ENCODE data around the gene KCNN1. TPM values are rescaled to one million over a fixed set of nuclear protein-coding genes. Genes with fewer than 3 reads are reported as not detected.

KCNN1 gene
- total and polyA plus RNA-seq, 12 donors = 0.16 to 2.5 (median 0.62) TPM; not detected in 2

DNA sequence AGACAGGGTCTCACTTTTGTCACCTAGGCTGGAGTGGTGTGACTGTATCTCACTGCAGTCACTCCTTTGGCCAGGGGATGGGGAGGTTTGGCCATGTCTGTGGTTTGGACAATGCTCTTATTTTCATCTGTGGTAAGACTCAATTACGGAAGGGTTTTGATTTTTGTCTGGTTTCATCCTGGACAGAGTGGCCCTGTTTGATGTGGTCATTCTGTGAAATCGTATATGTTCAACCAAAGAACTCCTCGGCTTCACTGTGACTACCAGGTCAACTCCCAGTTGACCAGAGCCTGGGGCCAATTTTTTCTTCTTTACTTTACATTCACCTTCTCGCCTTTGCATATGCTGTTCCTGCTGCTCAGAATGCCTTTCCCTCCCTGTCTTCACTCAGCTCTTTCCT lies 40.9 kb upstream of the KCNN1 start:
- Histone ChIP-seq H3K4me1 (replicated peaks in 1 of 2) (no peaks in the 10 kb centered on the region), H3K36me3 (replicated peaks in 1 of 2) (no peaks in the 10 kb centered on the region), H3K9me3 (replicated peaks in 1 of 3) (no peaks in the 10 kb centered on the region), H3K4me3 (no peak overlapping the region), H3K27ac (no peak overlapping the region), H3K27me3 (no peaks in the 10 kb centered on the region)
- DNase-seq = no peak
- intact Hi-C loops (cut with DNase I) = no loop called here
- 65 to 76% (median 67%) methylated on average over 4 of the region's 4 CpGs for WGBS, 4 donors
- no peak for TF ChIP-seq POLR2A (IDR thresholded peaks at IDR 0.05)
- TF ChIP-seq, protein P1, sequence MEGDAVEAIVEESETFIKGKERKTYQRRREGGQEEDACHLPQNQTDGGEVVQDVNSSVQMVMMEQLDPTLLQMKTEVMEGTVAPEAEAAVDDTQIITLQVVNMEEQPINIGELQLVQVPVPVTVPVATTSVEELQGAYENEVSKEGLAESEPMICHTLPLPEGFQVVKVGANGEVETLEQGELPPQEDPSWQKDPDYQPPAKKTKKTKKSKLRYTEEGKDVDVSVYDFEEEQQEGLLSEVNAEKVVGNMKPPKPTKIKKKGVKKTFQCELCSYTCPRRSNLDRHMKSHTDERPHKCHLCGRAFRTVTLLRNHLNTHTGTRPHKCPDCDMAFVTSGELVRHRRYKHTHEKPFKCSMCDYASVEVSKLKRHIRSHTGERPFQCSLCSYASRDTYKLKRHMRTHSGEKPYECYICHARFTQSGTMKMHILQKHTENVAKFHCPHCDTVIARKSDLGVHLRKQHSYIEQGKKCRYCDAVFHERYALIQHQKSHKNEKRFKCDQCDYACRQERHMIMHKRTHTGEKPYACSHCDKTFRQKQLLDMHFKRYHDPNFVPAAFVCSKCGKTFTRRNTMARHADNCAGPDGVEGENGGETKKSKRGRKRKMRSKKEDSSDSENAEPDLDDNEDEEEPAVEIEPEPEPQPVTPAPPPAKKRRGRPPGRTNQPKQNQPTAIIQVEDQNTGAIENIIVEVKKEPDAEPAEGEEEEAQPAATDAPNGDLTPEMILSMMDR (IDR thresholded peaks at IDR 0.05) = no peak

DNA sequence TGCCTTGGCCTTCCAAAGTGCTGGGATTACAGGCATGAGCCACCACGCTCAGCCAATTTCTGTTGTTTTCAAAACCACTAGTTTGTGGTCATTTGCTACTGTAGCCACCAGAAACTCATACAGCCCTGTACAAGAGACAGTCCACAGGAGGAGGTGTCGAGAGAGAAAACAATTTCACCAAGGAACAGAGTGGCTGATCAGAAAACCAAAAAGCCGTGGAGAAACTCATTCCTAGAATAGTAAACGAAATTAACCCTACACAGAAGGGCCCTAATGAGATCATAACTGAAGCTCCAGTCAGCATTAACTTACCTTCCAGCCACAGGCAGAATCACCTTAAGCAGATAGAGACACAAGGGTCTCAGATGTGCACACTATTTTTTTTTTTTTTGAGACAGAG lies 37.9 kb upstream of the KCNN1 start:
- Histone ChIP-seq H3K27ac (no peak overlapping the region), H3K4me1 (replicated peaks in 1 of 2) (peaks cover 7 to 15% of the 10 kb centered on the region in 2 donors), H3K9me3 (replicated peaks in 1 of 3) (no peaks in the 10 kb centered on the region), H3K27me3 (no peaks in the 10 kb centered on the region), H3K36me3 (replicated peaks in 1 of 2) (no peaks in the 10 kb centered on the region), H3K4me3 (no peak overlapping the region)
- WGBS, 4 donors = 57 to 71% (median 62%) methylated on average over 3 to 4 of the region's 4 CpGs
- intact Hi-C loops (cut with DNase I) = no loop called here
- no peak for DNase-seq
- TF ChIP-seq, protein P1 (IDR thresholded peaks at IDR 0.05) = no peak

DNA sequence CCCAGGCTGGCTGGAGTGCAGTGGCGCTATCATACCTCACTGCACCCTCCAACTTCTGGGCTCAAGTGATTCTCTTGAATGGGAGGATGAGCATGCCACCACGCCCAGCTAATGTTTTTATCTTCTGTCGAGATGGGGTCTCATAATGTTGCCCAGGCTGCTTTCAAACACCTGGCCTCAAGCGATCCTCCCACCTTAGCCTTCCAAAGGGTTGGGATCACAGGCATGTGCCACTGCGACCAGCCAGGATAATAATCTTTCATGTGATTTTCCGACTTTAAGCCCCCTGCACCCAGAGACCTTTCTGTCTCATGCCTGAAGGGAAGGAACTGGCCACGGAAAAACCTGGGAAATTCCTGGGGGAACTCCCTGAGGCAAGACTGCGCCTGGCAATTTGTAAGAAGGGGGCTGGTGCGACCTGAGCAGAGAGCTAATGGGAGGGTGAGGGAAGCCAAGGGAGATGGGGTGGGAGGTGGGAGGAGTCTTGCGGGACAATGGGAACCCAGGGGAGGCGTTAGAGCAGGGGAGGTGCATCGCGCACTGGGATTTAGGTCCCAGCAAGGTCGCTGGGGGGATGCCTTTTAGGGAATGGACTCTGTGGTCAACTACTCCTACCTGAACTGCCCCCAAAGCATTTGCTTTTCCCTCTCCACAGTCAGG lies 35.2 kb upstream of the KCNN1 start:
- DNase-seq = no peak
- Histone ChIP-seq H3K27me3 (no peaks in the 10 kb centered on the region), H3K9me3 (replicated peaks in 1 of 3) (no peaks in the 10 kb centered on the region), H3K4me3 (peak overlapping the region in 1 of 4 donors; percentile 84), H3K4me1 (replicated peaks in 1 of 2) (peaks cover 7 to 17% of the 10 kb centered on the region in 2 donors), H3K36me3 (replicated peaks in 1 of 2) (no peaks in the 10 kb centered on the region), H3K27ac (no peak overlapping the region)
- TF ChIP-seq, protein P1 (IDR thresholded peaks at IDR 0.05) = no peak
- TF ChIP-seq POLR2A (IDR thresholded peaks at IDR 0.05) = no peak
- 25 to 33% (median 32%) methylated on average over 14 of the region's 14 CpGs for WGBS, 4 donors
- intact Hi-C loops (cut with DNase I) = loop anchor here (2.0 to 5.0 kb wide), 2 partner anchors 69 to 73 kb away; partner anchors contain the start of gene RPL18A (in 1 of the 2)

DNA sequence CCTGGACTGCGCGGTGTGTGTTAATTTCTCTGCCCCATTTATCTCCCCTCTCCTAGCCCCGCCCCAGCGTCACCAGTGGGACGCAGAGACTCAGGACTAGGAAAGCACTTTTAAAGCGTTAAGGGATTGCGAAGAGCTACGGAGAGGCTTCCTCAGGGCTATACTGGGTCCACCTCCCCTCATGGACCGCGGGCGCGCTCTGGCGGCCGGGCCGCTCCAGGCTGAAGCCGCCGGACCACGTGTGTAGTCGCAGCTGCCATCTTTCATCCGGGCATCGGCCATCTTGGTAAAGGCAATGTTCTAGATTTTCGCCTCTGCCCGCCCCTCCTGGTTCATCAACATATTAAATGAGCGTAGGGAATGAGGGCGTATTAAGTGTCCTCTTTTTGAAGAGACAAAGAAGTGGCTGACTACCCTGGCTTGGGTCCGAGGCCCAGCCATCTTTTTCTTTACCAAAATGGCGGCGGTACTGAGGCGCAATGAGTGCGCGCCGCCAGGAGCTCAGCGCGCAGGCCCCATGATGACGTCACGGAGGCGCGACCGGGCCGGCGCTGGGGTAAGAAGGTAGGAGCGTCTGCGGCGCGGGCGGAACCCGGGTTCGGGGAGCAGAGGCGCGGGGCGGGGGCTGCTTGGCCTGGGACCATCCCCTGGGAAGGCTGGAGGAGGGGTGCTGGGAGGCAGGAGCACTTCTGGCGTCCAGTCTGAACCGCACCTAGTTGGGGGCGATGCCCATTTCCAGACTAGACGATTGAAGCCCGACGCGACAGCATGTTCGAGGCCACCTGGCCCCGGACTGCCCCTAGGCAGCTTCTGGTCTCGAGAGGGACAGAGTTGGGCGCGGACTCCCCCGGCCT lies 34.2 kb upstream of the KCNN1 start, which contains the start of gene CCDC124:
CCDC124 (plus strand) TSS at position 531 of the 854 bp plus-strand sequence. CDS start 3,406 bp downstream, outside the sequence.
- peak within 1 kb of the TSS; percentile 27 to 95 (median 87) for H3K27ac ChIP-seq
- 0 to 1% (median 0%) methylated on average over 34 to 64 of the region's 64 CpGs for WGBS, 4 donors
- H3K4me1 ChIP-seq (replicated peaks in 1 of 2) = peaks cover 7 to 17% of the 10 kb centered on the region in 2 donors
- H3K4me3 ChIP-seq = peak within 1 kb of the TSS; percentile 62 to 84 (median 81)
- H3K27me3 ChIP-seq = no peaks in the 10 kb centered on the region
- peak; percentile 91 to 95 (median 91) for DNase-seq
- no peaks in the 10 kb centered on the region for H3K9me3 ChIP-seq (replicated peaks in 1 of 3)
- peak; percentile 45 to 57 for TF ChIP-seq POLR2A (IDR thresholded peaks at IDR 0.05)
- TF ChIP-seq, protein P1 (IDR thresholded peaks at IDR 0.05) = peak; percentile 67 to 97 (median 93)
- intact Hi-C loops (cut with DNase I) = loop anchor here (2.0 to 5.0 kb wide), 2 partner anchors 70 to 74 kb away; partner anchors contain the start of gene RPL18A (in 1 of the 2)
- H3K36me3 ChIP-seq (replicated peaks in 1 of 2) = no peaks in the 10 kb centered on the region
